ENCODE results near the gene ZNF512B.
"Not testable (repeated sequence)": the region's sequence is repeated elsewhere in the genome, so short reads cannot be mapped to it uniquely, and the experiment has no call there.

ZNF512B gene, protein sequence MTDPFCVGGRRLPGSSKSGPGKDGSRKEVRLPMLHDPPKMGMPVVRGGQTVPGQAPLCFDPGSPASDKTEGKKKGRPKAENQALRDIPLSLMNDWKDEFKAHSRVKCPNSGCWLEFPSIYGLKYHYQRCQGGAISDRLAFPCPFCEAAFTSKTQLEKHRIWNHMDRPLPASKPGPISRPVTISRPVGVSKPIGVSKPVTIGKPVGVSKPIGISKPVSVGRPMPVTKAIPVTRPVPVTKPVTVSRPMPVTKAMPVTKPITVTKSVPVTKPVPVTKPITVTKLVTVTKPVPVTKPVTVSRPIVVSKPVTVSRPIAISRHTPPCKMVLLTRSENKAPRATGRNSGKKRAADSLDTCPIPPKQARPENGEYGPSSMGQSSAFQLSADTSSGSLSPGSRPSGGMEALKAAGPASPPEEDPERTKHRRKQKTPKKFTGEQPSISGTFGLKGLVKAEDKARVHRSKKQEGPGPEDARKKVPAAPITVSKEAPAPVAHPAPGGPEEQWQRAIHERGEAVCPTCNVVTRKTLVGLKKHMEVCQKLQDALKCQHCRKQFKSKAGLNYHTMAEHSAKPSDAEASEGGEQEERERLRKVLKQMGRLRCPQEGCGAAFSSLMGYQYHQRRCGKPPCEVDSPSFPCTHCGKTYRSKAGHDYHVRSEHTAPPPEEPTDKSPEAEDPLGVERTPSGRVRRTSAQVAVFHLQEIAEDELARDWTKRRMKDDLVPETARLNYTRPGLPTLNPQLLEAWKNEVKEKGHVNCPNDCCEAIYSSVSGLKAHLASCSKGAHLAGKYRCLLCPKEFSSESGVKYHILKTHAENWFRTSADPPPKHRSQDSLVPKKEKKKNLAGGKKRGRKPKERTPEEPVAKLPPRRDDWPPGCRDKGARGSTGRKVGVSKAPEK

DNA sequence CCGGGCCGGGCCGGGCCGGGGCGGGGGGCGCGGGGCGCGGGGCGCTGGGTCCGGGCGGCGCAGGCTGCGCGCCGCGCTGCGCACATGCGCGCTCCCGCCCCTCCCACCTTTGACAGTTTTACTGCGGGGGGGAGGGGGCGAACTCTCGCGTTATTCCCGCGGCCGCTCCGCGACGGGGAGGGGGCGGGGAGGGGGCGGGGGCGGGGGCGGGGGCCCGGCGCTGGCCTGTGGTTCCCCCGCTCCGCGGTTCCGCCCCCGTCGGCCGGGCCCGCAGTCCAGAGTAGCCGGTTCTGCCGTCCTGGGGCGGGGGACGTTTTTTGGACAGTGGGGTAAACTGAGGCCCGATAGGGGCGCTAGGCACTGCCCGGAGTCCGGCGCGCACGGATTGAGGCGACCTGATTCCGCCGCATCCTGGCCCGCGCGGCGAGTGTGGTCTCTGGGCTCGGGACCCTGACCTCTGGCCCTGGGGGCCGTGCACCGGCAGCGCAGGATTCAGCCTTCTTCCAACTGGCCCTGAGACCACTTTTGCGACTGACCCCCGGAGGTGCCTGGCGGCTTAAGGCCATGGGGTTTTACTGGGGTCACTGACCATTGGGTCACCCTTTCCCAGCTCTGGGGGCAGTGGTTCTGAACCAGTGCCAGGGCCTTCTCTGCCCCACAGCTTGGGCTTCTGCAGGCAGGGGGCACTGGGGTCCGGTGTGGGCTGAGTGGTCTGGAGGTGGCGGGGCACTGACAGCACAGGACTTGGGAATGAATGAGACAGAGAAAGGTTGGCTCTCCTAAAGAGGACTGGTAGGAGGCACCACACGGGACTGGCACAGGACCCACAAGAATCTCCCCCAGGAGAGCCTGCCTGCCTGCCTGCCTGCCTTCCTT is at the start of gene ZNF512B:
Gene ZNF512B (minus strand): TSS at position 93 of the 876 bp plus-strand sequence. CDS start 1,980 bp downstream, outside the sequence.
- peak; percentile 49 for DNase-seq

GRCh38 chr20:64015635-64016034 is 45.9 kb upstream of the ZNF512B start:
- DNase-seq, result no peak

DNA sequence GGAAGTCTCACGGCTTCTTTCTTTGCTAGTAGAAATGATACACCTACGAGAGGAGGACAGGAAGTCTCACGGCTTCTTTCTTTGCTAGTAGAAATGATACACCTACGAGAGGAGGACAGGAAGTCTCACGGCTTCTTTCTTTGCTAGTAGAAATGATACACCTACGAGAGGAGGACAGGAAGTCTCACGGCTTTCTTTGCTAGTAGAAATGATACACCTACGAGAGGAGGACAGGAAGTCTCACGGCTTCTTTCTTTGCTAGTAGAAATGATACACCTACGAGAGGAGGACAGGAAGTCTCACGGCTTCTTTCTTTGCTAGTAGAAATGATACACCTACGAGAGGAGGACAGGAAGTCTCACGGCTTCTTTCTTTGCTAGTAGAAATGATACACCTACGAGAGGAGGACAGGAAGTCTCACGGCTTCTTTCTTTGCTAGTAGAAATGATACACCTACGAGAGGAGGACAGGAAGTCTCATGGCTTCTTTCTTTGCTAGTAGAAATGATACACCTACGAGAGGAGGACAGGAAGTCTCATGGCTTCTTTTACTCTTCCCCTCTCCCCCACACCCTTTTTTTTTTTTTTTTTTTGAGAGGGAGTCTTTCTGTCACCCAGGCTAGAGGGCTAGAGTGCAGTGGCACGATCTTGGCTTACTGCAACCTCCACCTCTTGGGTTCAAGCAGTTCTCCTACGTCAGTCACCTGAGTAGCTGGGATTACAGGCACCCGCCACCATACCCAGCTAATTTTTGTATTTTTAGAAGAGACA is 42.8 kb upstream of the ZNF512B start:
- not testable (repeated sequence) for DNase-seq

GRCh38 chr20:64011366-64011779 is 41.6 kb upstream of the ZNF512B start:
- no peak for DNase-seq

DNA sequence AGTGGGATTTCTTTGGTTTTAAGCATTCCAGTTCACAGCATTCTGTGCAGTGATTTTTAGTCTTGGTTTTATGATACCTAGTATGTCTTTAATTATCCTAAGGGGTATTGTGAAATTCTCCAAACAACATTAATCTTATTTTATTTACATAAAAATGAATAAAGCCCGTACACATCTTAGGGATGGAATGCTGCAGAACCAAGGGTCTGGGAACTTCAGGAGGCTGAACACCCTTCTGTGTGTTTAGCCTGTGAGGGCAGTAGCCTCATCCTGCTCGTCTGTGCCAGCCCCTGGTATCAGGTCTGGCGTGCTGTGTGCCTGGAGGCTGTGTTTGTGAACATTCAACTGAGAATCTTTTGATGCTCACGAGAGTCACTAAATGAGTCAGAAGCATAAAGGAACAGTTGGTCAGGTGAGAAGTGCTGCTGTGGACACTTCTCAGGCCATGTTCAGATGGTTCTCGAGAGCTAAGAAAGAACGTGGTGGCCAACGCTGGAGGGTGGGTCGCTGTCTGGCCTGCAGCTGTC is 41.0 kb upstream of the ZNF512B start:
- DNase-seq, result no peak

DNA sequence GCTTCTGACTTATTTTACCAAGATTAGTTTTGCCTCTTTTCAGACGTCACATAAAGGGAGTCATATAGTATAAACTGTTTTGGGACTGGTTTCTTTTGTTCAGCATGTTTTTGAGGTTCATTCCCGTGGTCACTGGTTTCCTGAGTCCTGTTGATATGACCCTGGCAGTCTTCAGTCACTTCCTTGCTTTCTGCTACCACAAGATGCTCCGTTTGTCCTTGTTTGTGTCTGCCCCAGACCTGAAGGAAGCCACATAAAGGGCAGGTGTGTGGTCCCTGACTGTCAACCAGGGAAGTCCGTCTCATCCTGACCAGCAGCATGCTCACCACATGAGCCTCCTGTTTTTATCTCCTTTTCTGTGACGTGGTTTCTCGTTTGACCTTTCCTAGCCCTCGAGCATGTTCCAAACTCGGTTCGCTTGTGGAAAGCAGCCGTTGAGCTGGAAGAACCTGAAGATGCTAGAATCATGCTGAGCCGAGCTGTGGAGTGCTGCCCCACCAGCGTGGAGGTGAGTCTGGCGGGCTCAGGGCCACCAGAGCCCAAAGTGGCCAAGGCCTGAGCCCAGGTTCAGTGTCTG is 40.2 kb upstream of the ZNF512B start:
- DNase-seq, result no peak

GRCh38 chr20:64006902-64007301 is 37.2 kb upstream of the ZNF512B start:
- DNase-seq, result no peak

GRCh38 chr20:64006490-64006889 is 36.8 kb upstream of the ZNF512B start:
- DNase-seq, result no peak

DNA sequence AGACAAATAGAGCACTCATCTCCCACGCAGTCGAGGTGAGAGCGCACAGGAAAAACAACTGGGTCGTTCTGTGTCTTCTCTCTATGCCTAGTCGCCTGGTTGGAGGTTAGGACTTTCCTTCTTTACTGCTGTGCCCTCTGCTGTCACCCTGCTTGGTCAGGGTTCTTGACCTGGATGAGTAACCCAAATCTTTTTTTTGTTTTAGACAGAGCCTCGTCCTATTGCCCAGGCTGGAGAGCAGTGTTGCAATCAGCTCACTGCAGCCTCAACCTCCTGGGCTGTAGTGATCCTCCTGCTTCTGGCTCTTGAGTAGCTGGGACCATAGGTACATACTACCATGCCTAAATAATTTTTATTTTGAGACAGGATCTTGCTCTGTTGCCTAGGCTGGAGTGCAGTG is 35.7 kb upstream of the ZNF512B start:
- DNase-seq, result no peak

- DNase-seq, result no peak
Measured at GRCh38 chr20:64003960-64004725, 34.4 kb upstream of the ZNF512B start.

GRCh38 chr20:64001607-64002011 is 31.9 kb upstream of the ZNF512B start:
- DNase-seq, result no peak

DNA sequence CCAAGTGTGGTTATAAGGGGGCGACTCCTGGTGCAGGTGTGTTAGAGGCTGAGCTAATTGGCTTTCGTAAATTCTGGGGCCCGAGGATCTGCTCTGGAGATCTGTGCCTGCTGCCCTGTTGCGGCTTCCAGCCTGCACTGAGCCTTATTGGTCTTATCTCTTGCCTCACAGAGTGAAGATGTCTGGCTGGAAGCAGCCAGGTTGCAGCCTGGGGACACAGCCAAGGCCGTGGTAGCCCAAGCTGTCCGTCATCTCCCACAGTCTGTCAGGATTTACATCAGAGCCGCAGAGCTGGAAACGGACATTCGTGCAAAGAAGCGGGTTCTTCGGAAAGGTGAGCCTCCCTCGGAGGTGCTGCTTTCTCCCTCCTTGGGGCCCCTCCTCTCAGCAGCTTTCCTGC is 31.2 kb upstream of the ZNF512B start:
- no peak for DNase-seq

- DNase-seq, result no peak
Measured at GRCh38 chr20:63982937-63983336, 13.2 kb upstream of the ZNF512B start.

- DNase-seq, result peak; percentile 96
Measured at GRCh38 chr20:63980806-63981728, 11.3 kb upstream of the ZNF512B start, which contains the start of gene PRPF6. PRPF6 (plus strand) TSS chr20:63981132; CDS start chr20:63981246, 114 bp downstream.

GRCh38 chr20:63980317-63980805 is 10.6 kb upstream of the ZNF512B start:
- DNase-seq, result peak; percentile 62

DNA sequence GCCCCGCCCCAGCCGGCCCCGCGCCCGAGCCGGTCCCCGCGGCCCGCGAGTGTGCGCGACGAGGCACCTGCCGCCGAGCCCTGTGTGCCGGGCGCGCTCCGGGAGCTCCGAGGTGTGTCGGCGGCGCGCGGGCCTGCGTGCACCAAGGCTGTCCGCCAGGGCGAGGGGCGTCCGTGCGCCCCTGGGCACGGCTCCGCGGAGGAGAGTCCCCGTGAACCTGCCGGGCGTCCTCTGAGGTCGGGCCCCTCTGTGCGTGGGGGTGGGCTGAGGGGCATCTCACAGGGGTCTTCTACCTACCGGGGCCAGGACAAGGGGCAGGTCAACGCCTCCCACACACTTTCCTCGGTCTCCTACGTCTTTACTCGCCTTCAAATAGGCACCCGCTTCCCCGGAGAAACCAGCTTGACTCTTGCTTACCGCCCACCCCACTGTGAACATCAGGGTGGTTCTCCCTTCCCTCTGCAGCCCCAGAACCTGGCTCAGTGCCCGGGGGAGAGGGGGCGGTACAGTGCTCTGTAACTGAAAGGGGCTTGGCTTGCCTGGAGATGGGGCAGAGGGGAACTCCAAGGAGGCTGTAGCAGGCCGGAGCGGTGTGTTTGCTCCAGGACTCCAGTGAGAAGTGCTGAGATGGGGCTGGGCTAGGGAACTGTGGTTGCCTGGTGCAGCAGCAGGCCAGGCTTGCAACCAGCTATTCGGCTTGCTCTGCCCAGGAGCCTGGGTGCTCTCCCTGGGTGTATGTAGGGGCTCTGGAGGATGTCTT is 10.0 kb upstream of the ZNF512B start, which contains the start of gene SAMD10:
Gene SAMD10 (minus strand): TSS at position 86 of the 760 bp plus-strand sequence. CDS start 175 bp downstream, outside the sequence.
- DNase-seq, result peak; percentile 88

DNA sequence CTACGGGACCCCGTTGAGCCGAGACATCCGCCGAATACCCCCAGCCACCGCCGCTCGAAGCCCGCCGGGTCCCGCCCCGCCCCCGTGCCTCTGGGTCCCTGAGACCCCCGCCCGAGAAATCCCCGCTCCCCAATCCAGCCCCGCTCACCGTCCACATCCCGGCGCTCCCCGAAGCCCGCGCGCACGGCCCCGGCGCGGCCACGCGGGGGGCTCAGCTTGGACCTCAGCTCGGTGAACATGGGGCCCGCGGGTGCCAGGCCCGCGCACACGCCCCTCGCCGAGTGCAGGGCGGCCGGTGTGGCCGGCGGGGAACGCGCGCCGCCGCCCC is 9.5 kb upstream of the ZNF512B start:
- DNase-seq, result no peak
